ENCODE data around the gene SMIM8.

Gene SMIM8

DNA sequence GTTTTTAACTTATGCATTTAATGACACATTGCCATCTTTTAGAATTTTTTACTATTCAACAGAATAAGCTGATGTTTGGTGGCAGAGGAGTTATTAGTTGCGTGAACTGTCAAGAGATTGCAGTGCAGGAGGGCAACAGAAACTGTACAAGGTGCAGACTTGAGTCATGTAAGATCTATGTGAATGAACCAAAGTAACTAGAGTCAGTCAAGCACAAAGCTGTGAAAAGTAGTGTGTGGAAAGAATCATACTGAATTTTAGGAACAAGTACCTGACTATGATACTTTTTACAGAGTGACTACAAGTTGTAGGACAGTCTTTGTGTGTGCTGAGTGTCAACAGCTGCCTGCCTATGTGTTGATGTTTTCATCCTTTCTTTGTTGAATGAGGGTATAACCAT lies 19.5 kb downstream of the SMIM8 start:
- TF ChIP-seq EZH2 (optimal IDR thresholded peaks at IDR 0.05; ENCODE audit: low read depth, low read length) = no peak
- TF ChIP-seq EZH2phosphoT487 (IDR thresholded peaks at IDR 0.05; ENCODE audit: low read length) = no peak
- TF ChIP-seq CTCF (IDR thresholded peaks at IDR 0.05; ENCODE audit: low read length) = no peak
- Histone ChIP-seq H3K36me3 (replicated peaks; ENCODE audit: insufficient read depth, low read length) (no peaks in the 10 kb centered on the region), H2AFZ (ENCODE audit: low read length) (no peak overlapping the region), H3K27ac (ENCODE audit: low read length) (no peak overlapping the region), H3K4me3 (ENCODE audit: low read length) (no peak overlapping the region), H3K9me3 (replicated peaks; ENCODE audit: insufficient read depth, low read length) (no peaks in the 10 kb centered on the region), H4K20me1 (ENCODE audit: insufficient read depth, low read length) (no peaks in the 10 kb centered on the region), H3K9ac (ENCODE audit: low read length) (no peak overlapping the region), H3K79me2 (ENCODE audit: low read length) (no peaks in the 10 kb centered on the region), H3F3A (ENCODE audit: insufficient read depth, low read length) (no peaks in the 10 kb centered on the region), H3K4me2 (ENCODE audit: low read depth, low read length) (no peak overlapping the region), H3K4me1 (ENCODE audit: low read length) (peaks cover 7% of the 10 kb centered on the region; the same call in 1 of the 2 replicates), H3K27me3 (replicated peaks; ENCODE audit: insufficient read depth, low read length) (no peaks in the 10 kb centered on the region), H3K9me2 (replicated peaks; ENCODE audit: insufficient read depth, low read length) (no peaks in the 10 kb centered on the region)
- DNase-seq = no peak

GRCh38 chr6:87342829-87343228 lies 20.4 kb downstream of the SMIM8 start:
- H3K36me3 ChIP-seq (replicated peaks; ENCODE audit: insufficient read depth, low read length) = no peaks in the 10 kb centered on the region
- no peak for DNase-seq

DNA sequence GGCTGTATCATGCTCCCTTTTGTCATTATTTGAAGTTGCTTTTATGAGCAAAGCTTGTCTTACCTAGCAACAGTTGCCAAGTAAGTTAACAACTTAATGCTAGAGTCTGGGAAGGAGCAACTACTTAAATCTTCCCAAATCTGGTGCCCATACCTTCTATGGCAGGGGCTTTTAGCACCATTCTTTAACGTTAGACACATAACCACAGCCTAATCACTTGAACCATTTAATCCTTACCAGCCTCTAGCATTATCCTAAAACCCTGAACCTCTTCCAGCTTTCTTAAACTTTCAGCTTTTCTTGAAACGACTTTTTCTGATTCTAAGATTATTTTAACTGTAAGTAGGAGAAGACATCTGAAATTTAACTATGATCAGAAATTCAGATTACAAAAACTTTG lies 22.3 kb downstream of the SMIM8 start, which contains the start of gene C6orf163:
C6orf163 (plus strand) TSS at position 83 of the 400 bp plus-strand sequence; CDS start at position 370, 287 bp downstream.
- Histone ChIP-seq H3K27ac (ENCODE audit: low read length) (no peak within 1 kb of the TSS), H3K36me3 (replicated peaks; ENCODE audit: insufficient read depth, low read length) (no peaks in the 10 kb centered on the region), H3K79me2 (ENCODE audit: low read length) (no peaks in the 10 kb centered on the region), H3K9me2 (replicated peaks; ENCODE audit: insufficient read depth, low read length) (no peaks in the 10 kb centered on the region), H4K20me1 (ENCODE audit: insufficient read depth, low read length) (no peaks in the 10 kb centered on the region), H3K4me1 (ENCODE audit: low read length) (peaks cover 7% of the 10 kb centered on the region; the same call in 1 of the 2 replicates), H3K9me3 (replicated peaks; ENCODE audit: insufficient read depth, low read length) (no peaks in the 10 kb centered on the region), H3K4me2 (ENCODE audit: low read depth, low read length) (no peak within 1 kb of the TSS), H3F3A (ENCODE audit: insufficient read depth, low read length) (no peaks in the 10 kb centered on the region), H3K4me3 (ENCODE audit: low read length) (no peak within 1 kb of the TSS), H3K27me3 (replicated peaks; ENCODE audit: insufficient read depth, low read length) (no peaks in the 10 kb centered on the region), H3K9ac (ENCODE audit: low read length) (no peak within 1 kb of the TSS), H2AFZ (ENCODE audit: low read length) (no peak within 1 kb of the TSS)
- TF ChIP-seq EZH2 (optimal IDR thresholded peaks at IDR 0.05; ENCODE audit: low read depth, low read length) (no peak), CTCF (IDR thresholded peaks at IDR 0.05; ENCODE audit: low read length) (no peak), EZH2phosphoT487 (IDR thresholded peaks at IDR 0.05; ENCODE audit: low read length) (no peak)
- DNase-seq = no peak

More at GRCh38 chr6:87342829-87343228, 20.4 kb downstream of the SMIM8 start:
- H4K20me1 ChIP-seq (ENCODE audit: insufficient read depth, low read length) = no peaks in the 10 kb centered on the region
- TF ChIP-seq EZH2 (optimal IDR thresholded peaks at IDR 0.05; ENCODE audit: low read depth, low read length) (no peak), EZH2phosphoT487 (IDR thresholded peaks at IDR 0.05; ENCODE audit: low read length) (no peak), CTCF (IDR thresholded peaks at IDR 0.05; ENCODE audit: low read length) (no peak)
- H3K9me2 ChIP-seq (replicated peaks; ENCODE audit: insufficient read depth, low read length) = no peaks in the 10 kb centered on the region
- no peak overlapping the region for H2AFZ ChIP-seq (ENCODE audit: low read length)
- no peak overlapping the region for H3K4me2 ChIP-seq (ENCODE audit: low read depth, low read length)
- no peaks in the 10 kb centered on the region for H3K9me3 ChIP-seq (replicated peaks; ENCODE audit: insufficient read depth, low read length)
- H3K4me3 ChIP-seq (ENCODE audit: low read length) = no peak overlapping the region
- no peaks in the 10 kb centered on the region for H3K27me3 ChIP-seq (replicated peaks; ENCODE audit: insufficient read depth, low read length)
- peaks cover 7% of the 10 kb centered on the region; the same call in 1 of the 2 replicates for H3K4me1 ChIP-seq (ENCODE audit: low read length)
- H3K27ac ChIP-seq (ENCODE audit: low read length) = no peak overlapping the region
- H3F3A ChIP-seq (ENCODE audit: insufficient read depth, low read length) = no peaks in the 10 kb centered on the region
- no peaks in the 10 kb centered on the region for H3K79me2 ChIP-seq (ENCODE audit: low read length)
- H3K9ac ChIP-seq (ENCODE audit: low read length) = no peak overlapping the region
